Body of pancreas (tissue), 4 donors: ENCODE data around the gene BABAM1. TPM values are rescaled to one million over a fixed set of nuclear protein-coding genes. Genes with fewer than 3 reads are reported as not detected.
"Not testable (repeated sequence)": the region's sequence is repeated elsewhere in the genome, so short reads cannot be mapped to it uniquely, and the experiment has no call there.

Experiments used
- ATAC-seq: fragments of 150-250 bp; one replicate; pipeline ENCODE4 v1.9.1; 2016
- DNase-seq, 4 donors: peaks; one replicate each; pipeline ENCODE4 v3.0.0-alpha.2; 2019
- H3K27ac ChIP-seq, 4 donors: fragments of 200-600 bp; sonication (generic); 1 replicate in 3 of 4; 2 replicates in 1 of 4; pipeline versions ENCODE4 v1.5.1 to v1.6.1; 2016 to 2019; ENCODE audit warnings: mild to moderate bottlenecking in 1 of 4, mixed read lengths in 1 of 4, moderate library complexity in 1 of 4
- H3K27me3 ChIP-seq, 2 donors: fragments of 200-600 bp; sonication (generic); one replicate each; pipeline ENCODE4 v1.6.0; 2016; ENCODE audit warnings: mild to moderate bottlenecking in 1 of 2
- H3K36me3 ChIP-seq, 2 donors: fragments of 200-600 bp; sonication (generic); replicated peaks in 1 of 2; 2 replicates each; pipeline ENCODE4 v1.5.1; 2016; ENCODE audit warnings: low read depth in 2 of 2; ENCODE audit not compliant: insufficient read depth in 1 of 2
- H3K4me1 ChIP-seq: fragments of 200-600 bp; sonication (generic); one replicate; pipeline ENCODE4 v1.6.0; 2016
- H3K4me3 ChIP-seq, 2 donors: fragments of 200-600 bp; sonication (generic); 1 replicate in 1 of 2; 2 replicates in 1 of 2; pipeline ENCODE4 v1.5.1; 2016 to 2019
- H3K9me3 ChIP-seq, 3 donors: fragments of 200-600 bp; sonication (generic); 1 replicate in 2 of 3; 2 replicates in 1 of 3; pipeline ENCODE4 v1.5.1; 2016
- POLR2A ChIP-seq, 3 donors: fragments of 450-650 bp; IDR thresholded peaks; one replicate each; pipeline ENCODE4 v1.6.1; 2016; ENCODE audit warnings: antibody characterized with exemption in 3 of 3, mild to moderate bottlenecking in 2 of 3
- WGBS, 2 donors: methylation state at CpG; one replicate each; pipeline ENCODE4 v1.1.5; 2017; 5-methylcytosine and 5-hydroxymethylcytosine counted together
- intact Hi-C: fragments of 100-400 bp; cut with DNase I; formaldehyde crosslinking; loops from one replicate; pipeline ENCODE4 v1.15.1; 2023
- total RNA-seq, 2 donors: library from RNA; depleted of rRNA; stranded (reverse); fragments of >200 nt; gene quantifications; one replicate each; pipeline ENCODE4 v1.1.0, GENCODE V29; 2016
- TF ChIP-seq, protein P1 (sequence below), 7 experiments: fragments of 450-650 bp in 4 of 7; fragments of 200-600 bp in 3 of 7; sonication (generic) in 3 of 7; IDR thresholded peaks; one replicate each; pipeline ENCODE4 v1.5.1; 2016 to 2019; ENCODE audit warnings: antibody characterized with exemption in 7 of 7

The BABAM1 gene
- total RNA-seq, 2 donors from 2014 or later, result 45.2 to 84.6 TPM

DNA sequence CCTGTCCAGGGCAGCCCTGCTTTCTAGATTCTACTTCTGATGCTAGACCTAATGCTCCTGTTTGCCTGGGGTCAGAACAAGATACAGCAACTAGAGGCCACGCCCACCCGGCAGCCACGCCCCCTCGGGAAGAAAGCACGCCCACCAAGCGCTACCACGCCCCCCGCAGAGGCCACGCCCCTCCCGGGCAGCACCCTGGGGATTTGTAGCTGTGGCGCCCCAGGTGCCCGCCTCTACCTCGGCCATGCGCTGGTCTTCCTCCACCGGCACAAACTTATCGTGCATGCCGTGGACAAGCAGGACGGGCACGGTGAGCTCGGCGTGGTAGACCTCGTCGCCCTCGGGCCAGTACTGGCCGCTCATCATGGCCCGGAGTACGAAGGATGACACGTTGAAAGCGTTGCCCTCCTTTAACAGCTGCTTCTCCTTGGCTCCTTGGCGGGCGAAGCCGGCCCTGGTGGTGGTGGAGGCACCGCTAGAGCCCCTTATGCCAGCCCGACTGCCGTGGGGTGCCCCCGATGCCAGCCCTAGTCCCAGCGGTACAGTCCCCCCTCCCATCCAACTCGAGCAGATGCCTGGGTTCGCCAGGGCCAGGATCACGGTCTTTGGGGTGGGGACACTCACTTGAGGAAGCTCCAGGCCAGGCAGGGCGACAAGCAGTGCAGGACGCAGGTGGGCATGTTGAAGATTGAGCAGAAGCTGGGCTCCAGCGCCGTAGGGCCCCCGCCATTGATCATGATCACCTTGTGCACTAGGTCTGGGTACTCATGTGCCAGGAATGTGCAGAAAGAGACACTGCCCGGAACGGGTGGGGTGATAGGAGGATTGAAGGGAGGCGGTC lies 27.0 kb downstream of the BABAM1 start:
- WGBS, 2 donors, result 80 to 96% methylated on average over 19 to 47 of the region's 48 CpGs
- ATAC-seq (no peak), DNase-seq (peak in 1 of 4 donors; percentile 37)

DNA sequence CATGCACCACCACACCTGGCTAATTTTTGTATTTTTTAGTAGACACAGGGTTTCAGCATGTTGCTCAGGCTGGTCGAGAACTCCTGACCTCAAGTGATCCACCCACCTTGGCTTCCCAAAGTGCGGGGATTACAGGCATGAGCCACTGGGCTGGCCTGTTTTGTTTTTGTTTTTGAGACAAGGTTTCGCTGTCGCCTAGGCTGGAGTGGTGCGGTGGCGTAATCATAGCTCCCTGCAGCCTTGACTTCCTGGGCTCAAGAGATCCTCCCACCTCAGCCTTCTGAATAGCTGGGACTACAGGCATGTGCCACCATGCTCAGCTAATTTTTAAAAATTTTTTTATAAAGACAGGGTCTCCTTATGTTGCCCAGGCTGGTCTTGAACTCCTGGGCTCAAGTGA lies 28.3 kb downstream of the BABAM1 start:
- ATAC-seq, H3K27me3 ChIP-seq, H3K27ac ChIP-seq, H3K4me1 ChIP-seq, DNase-seq, H3K36me3 ChIP-seq, H3K9me3 ChIP-seq, intact Hi-C loops, H3K4me3 ChIP-seq: not testable (repeated sequence)
- 96% methylated on average over 4 to 6 of the region's 6 CpGs for WGBS, 2 donors

More for the DNA sequence above, 27.0 kb downstream of the BABAM1 start:
- H3K27ac ChIP-seq, result no peak overlapping the region
- H3K4me3 ChIP-seq, result no peak overlapping the region
- TF ChIP-seq, protein P1, sequence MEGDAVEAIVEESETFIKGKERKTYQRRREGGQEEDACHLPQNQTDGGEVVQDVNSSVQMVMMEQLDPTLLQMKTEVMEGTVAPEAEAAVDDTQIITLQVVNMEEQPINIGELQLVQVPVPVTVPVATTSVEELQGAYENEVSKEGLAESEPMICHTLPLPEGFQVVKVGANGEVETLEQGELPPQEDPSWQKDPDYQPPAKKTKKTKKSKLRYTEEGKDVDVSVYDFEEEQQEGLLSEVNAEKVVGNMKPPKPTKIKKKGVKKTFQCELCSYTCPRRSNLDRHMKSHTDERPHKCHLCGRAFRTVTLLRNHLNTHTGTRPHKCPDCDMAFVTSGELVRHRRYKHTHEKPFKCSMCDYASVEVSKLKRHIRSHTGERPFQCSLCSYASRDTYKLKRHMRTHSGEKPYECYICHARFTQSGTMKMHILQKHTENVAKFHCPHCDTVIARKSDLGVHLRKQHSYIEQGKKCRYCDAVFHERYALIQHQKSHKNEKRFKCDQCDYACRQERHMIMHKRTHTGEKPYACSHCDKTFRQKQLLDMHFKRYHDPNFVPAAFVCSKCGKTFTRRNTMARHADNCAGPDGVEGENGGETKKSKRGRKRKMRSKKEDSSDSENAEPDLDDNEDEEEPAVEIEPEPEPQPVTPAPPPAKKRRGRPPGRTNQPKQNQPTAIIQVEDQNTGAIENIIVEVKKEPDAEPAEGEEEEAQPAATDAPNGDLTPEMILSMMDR (IDR thresholded peaks at IDR 0.05), result no peak
- TF ChIP-seq POLR2A (IDR thresholded peaks at IDR 0.05), result no peak
- no peaks in the 10 kb centered on the region for H3K4me1 ChIP-seq
- H3K36me3 ChIP-seq, result no peaks in the 10 kb centered on the region
- H3K9me3 ChIP-seq, result no peaks in the 10 kb centered on the region
- no peaks in the 10 kb centered on the region for H3K27me3 ChIP-seq
- intact Hi-C loops, result no loop called here

DNA sequence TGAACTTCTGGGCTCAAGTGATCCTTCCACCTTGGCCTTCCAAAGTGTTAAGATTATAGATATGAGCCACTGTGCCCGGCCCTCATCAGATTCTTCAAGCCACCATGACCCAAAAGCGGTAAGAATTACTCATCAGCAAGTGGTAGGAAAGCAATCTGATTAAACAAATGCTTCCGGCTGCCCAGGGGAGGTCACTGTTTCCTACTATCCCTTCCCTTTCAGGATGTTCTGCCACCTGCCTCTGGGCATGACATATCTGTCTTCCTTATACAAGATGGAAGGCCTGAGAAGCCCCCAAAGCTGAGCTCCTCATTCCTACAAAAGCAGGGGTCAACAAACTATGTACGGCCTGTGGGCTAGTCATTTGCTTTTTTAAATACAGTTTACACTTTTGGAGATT lies 29.0 kb downstream of the BABAM1 start:
- no peak overlapping the region for H3K4me3 ChIP-seq
- no peaks in the 10 kb centered on the region for H3K27me3 ChIP-seq
- 78 to 84% methylated on average over 3 to 4 of the region's 4 CpGs for WGBS, 2 donors
- H3K27ac ChIP-seq, result no peak overlapping the region
- H3K9me3 ChIP-seq, result no peaks in the 10 kb centered on the region
- H3K36me3 ChIP-seq, result no peaks in the 10 kb centered on the region
- intact Hi-C loops, result no loop called here
- no peaks in the 10 kb centered on the region for H3K4me1 ChIP-seq
- no peak for ATAC-seq
- DNase-seq, result no peak
- TF ChIP-seq POLR2A (IDR thresholded peaks at IDR 0.05), result no peak
- TF ChIP-seq, protein P1 (IDR thresholded peaks at IDR 0.05), result no peak

DNA sequence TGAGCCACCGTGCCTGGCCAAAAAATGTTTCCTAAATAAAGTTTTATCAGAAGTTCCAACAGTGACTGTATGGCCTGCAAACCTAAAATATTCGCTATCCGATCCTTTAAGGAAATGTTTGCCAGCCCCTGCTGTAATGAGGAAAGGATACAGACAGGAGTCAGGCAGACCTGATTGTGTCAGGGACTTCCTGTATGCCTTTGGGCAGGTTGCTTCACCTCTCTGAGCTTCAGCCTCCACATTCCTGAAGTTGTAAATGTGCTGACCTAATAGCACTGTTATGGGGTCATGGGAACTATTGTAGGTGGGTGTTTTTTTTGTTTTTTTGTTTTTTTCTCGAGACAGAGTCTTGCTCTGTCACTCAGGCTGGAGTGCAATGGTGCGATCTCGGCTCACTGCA lies 29.7 kb downstream of the BABAM1 start:
- Histone ChIP-seq H3K4me1 (peaks cover under 1% of the 10 kb centered on the region), H3K36me3 (no peaks in the 10 kb centered on the region), H3K4me3 (no peak overlapping the region), H3K9me3 (no peaks in the 10 kb centered on the region), H3K27me3 (no peaks in the 10 kb centered on the region), H3K27ac (no peak overlapping the region)
- no peak for TF ChIP-seq POLR2A (IDR thresholded peaks at IDR 0.05)
- TF ChIP-seq, protein P1 (IDR thresholded peaks at IDR 0.05), result no peak
- intact Hi-C loops, result no loop called here
- WGBS, 2 donors, result 92 to 95% methylated on average over 3 to 6 of the region's 6 CpGs
- DNase-seq (no peak), ATAC-seq (no peak)

DNA sequence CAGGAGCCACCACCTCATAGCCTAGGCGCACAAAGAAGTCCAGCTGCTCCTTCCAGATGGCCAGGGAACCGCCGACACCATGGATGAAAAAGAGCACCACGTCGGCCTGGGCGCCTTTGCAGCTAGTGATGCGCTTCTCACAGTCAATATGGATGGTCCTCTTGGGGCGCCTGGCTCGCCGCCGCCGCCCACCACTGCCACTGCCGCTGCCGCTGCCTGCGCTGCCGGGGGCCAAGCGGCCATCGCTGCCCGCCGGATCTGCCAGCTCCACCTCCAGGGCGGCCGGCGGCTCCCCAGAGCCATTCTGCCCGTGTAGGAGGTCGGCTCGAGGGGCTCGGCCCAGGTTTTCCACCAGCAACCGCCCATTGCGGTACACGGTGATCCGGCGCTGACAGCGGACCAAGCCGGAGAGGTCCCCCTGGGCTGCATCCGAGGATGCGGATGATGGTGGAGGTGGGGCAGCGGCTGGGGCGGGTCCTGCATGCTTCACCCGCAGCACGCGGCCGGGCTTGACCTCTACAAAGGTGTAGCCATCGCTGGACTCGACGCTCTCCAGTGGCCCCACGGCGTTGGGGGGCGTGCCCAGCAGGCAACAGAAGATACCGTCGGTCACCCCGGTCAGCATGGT lies 33.9 kb downstream of the BABAM1 start:
- no peaks in the 10 kb centered on the region for H3K36me3 ChIP-seq
- intact Hi-C loops, result no loop called here
- DNase-seq, result no peak
- H3K4me3 ChIP-seq, result no peak overlapping the region
- H3K4me1 ChIP-seq, result peaks cover 30% of the 10 kb centered on the region
- TF ChIP-seq POLR2A (IDR thresholded peaks at IDR 0.05), result no peak
- TF ChIP-seq, protein P1 (IDR thresholded peaks at IDR 0.05), result no peak
- WGBS, 2 donors, result 91% methylated on average over 38 of the region's 51 CpGs; no CpG with 5 or more reads in 1 of the 2 donors
- H3K9me3 ChIP-seq, result no peaks in the 10 kb centered on the region
- H3K27me3 ChIP-seq, result no peaks in the 10 kb centered on the region
- H3K27ac ChIP-seq, result no peak overlapping the region
- no peak for ATAC-seq
